Subcutaneous abdominal adipose tissue (tissue), 5 donors: ENCODE data around the gene MAP4K2.
"Not testable (repeated sequence)": the region's sequence is repeated elsewhere in the genome, so short reads cannot be mapped to it uniquely, and the experiment has no call there.

Experiments used
- H3K27ac ChIP-seq: one replicate; pipeline ENCODE4 v1.7.0; 2013; ENCODE audit warnings: low read depth, mild to moderate bottlenecking, inconsistent platforms, low read length, moderate library complexity
- H3K27me3 ChIP-seq, 5 donors: one replicate each; pipeline ENCODE4 v1.7.0; 2013; ENCODE audit warnings: low read length in 5 of 5, inconsistent platforms in 1 of 5; ENCODE audit not compliant: control insufficient read depth in 5 of 5, insufficient read depth in 4 of 5
- H3K36me3 ChIP-seq, 5 donors: one replicate each; pipeline ENCODE4 v1.7.0; 2013; ENCODE audit warnings: low read length in 5 of 5; ENCODE audit not compliant: control insufficient read depth in 5 of 5, insufficient read depth in 5 of 5
- H3K4me1 ChIP-seq, 5 donors: one replicate each; pipeline ENCODE4 v1.7.0; 2013; ENCODE audit warnings: low read length in 5 of 5, mild to moderate bottlenecking in 3 of 5, moderate library complexity in 1 of 5; ENCODE audit not compliant: control insufficient read depth in 5 of 5, insufficient read depth in 5 of 5
- H3K4me3 ChIP-seq, 5 donors: one replicate each; pipeline ENCODE4 v1.7.0; 2013; ENCODE audit warnings: low read length in 5 of 5, low read depth in 1 of 5
- H3K9ac ChIP-seq, 5 donors: one replicate each; pipeline ENCODE4 v1.7.0; 2013; ENCODE audit warnings: low read length in 5 of 5, mild to moderate bottlenecking in 4 of 5, moderate library complexity in 3 of 5
- H3K9me3 ChIP-seq, 5 donors: one replicate each; pipeline ENCODE4 v1.7.0; 2013; ENCODE audit warnings: low read length in 5 of 5; ENCODE audit not compliant: control insufficient read depth in 5 of 5
- donor health status: healthy.
- donor health status: healthy.
- donor health status: healthy.
- donor health status: healthy.
- donor health status: healthy.

MAP4K2 gene

GRCh38 chr11:64831411-64831891, 28.4 kb upstream of the MAP4K2 start:
- Histone ChIP-seq H3K27me3 (no peaks in the 10 kb centered on the region), H3K9ac (no peak overlapping the region), H3K36me3 (no peaks in the 10 kb centered on the region), H3K27ac (no peak overlapping the region), H3K4me1 (no peaks in the 10 kb centered on the region), H3K9me3 (no peaks in the 10 kb centered on the region), H3K4me3 (no peak overlapping the region)

GRCh38 chr11:64829536-64830251, 26.7 kb upstream of the MAP4K2 start:
- Histone ChIP-seq H3K27me3 (no peaks in the 10 kb centered on the region), H3K9me3 (no peaks in the 10 kb centered on the region), H3K27ac (no peak overlapping the region), H3K4me1 (no peaks in the 10 kb centered on the region), H3K9ac (no peak overlapping the region), H3K4me3 (no peak overlapping the region), H3K36me3 (no peaks in the 10 kb centered on the region)

- Histone ChIP-seq H3K27ac (no peak overlapping the region), H3K9me3 (no peaks in the 10 kb centered on the region), H3K4me3 (no peak overlapping the region), H3K4me1 (no peaks in the 10 kb centered on the region), H3K27me3 (no peaks in the 10 kb centered on the region), H3K9ac (no peak overlapping the region), H3K36me3 (no peaks in the 10 kb centered on the region)
These were observed 24.4 kb upstream of the MAP4K2 start for GRCh38 chr11:64827451-64827839.

- Histone ChIP-seq H3K9ac (no peak overlapping the region), H3K9me3 (no peaks in the 10 kb centered on the region), H3K4me3 (no peak overlapping the region), H3K27me3 (no peaks in the 10 kb centered on the region), H3K27ac (no peak overlapping the region), H3K36me3 (no peaks in the 10 kb centered on the region), H3K4me1 (no peaks in the 10 kb centered on the region)
These were observed 23.8 kb upstream of the MAP4K2 start for GRCh38 chr11:64826578-64827450.

- no peak overlapping the region for H3K27ac ChIP-seq
- no peaks in the 10 kb centered on the region for H3K9me3 ChIP-seq
- H3K9ac ChIP-seq = no peak overlapping the region
- H3K27me3 ChIP-seq = no peaks in the 10 kb centered on the region
- H3K4me1 ChIP-seq = no peaks in the 10 kb centered on the region
- H3K36me3 ChIP-seq = no peaks in the 10 kb centered on the region
- no peak overlapping the region for H3K4me3 ChIP-seq
These were observed 23.0 kb upstream of the MAP4K2 start for GRCh38 chr11:64826062-64826461.

- Histone ChIP-seq H3K36me3 (no peaks in the 10 kb centered on the region), H3K9ac (no peak overlapping the region), H3K27me3 (no peaks in the 10 kb centered on the region), H3K4me1 (no peaks in the 10 kb centered on the region), H3K4me3 (no peak overlapping the region), H3K9me3 (no peaks in the 10 kb centered on the region), H3K27ac (no peak overlapping the region)
These were observed 20.6 kb upstream of the MAP4K2 start for GRCh38 chr11:64823568-64824119.

- H3K4me1 ChIP-seq = no peaks in the 10 kb centered on the region
These were observed 14.5 kb upstream of the MAP4K2 start for GRCh38 chr11:64817476-64817875.

GRCh38 chr11:64815433-64815832, 12.4 kb upstream of the MAP4K2 start:
- H3K9me3 ChIP-seq, H3K9ac ChIP-seq, H3K27ac ChIP-seq, H3K36me3 ChIP-seq, H3K27me3 ChIP-seq, H3K4me3 ChIP-seq, H3K4me1 ChIP-seq: not testable (repeated sequence)

More at GRCh38 chr11:64817476-64817875, 14.5 kb upstream of the MAP4K2 start:
- Histone ChIP-seq H3K9me3 (no peaks in the 10 kb centered on the region), H3K36me3 (no peaks in the 10 kb centered on the region), H3K27ac (no peak overlapping the region), H3K4me3 (no peak overlapping the region), H3K27me3 (no peaks in the 10 kb centered on the region), H3K9ac (no peak overlapping the region)

- H3K27me3 ChIP-seq = no peaks in the 10 kb centered on the region
- H3K36me3 ChIP-seq = no peaks in the 10 kb centered on the region
- H3K4me3 ChIP-seq = no peak overlapping the region
- H3K9me3 ChIP-seq = no peaks in the 10 kb centered on the region
- H3K9ac ChIP-seq = no peak overlapping the region
- no peak overlapping the region for H3K27ac ChIP-seq
- H3K4me1 ChIP-seq = peaks cover 0 to 12% (median 9%) of the 10 kb centered on the region in 5 donors
These were observed 11.7 kb upstream of the MAP4K2 start for GRCh38 chr11:64814712-64815187.

GRCh38 chr11:64813826-64814225, 10.8 kb upstream of the MAP4K2 start:
- Histone ChIP-seq H3K36me3 (no peaks in the 10 kb centered on the region), H3K9me3 (no peaks in the 10 kb centered on the region), H3K27ac (no peak overlapping the region), H3K9ac (no peak overlapping the region), H3K4me3 (no peak overlapping the region), H3K27me3 (no peaks in the 10 kb centered on the region), H3K4me1 (peaks cover 1 to 20% (median 15%) of the 10 kb centered on the region in 5 donors)
